ENCODE measurements around the gene ADCY9. TPM values are rescaled to one million over a fixed set of nuclear protein-coding genes. Genes with fewer than 3 reads are reported as not detected.

The ADCY9 gene
- polyA plus RNA-seq, 5 donors, result 8.9 to 13.8 (median 10.7) TPM

DNA sequence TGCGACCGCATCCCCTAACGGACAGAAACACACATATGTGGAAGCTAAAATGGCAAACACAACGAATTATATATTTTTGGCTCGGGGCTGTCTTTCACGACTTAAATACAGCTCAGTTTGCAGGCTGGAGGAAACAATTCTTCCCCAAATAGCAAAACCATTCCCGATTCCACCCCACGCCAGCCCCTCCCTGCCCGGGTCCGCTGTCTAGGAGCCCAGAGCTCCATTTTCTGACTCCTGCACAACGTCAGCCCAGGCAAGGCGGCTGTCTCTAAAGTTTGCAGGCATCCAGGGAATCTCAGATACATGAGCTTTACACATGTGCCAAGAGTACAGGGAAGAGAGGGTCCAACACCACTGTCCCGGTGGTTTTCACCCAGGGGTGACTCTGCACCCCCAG lies 110.5 kb downstream of the ADCY9 start:
- no peak for DNase-seq

DNA sequence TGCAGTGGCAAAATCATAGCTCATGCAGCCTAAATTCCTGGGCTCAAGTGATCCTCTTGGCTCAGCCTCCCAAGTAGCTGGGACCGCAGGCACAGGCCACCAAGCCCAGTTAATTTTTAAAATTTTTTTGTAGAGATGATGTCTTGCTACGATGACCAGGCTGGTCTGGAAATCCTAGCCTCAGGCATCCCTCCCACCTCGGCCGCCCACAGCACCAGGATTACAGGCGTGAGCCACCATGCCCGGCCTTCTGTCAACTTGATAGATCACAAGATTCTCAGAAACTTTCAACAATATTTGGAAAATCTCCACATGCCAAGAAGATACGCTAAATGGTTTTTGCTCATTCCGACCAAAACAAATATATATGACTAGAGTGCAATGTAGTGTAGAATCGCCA lies 111.0 kb downstream of the ADCY9 start:
- no peak for DNase-seq

DNA sequence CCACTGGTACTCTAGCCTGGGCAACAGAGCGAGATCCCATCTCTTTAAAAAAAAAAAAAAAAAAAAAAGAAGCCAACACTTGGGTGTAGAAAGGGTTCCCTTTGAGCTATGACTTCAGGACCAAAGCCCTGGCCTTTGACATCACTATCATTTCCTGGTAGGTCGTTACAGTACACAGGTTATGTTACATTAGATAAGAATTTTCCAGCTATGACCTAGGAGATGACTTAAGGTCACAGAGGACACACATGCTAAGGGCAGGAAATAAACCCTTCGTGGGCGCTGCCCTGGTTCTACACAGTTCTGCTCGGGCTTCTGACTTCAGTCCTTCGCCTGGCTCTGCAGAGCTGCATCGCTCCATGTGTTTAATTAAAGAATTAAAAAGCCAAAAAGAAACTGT lies 112.0 kb downstream of the ADCY9 start:
- DNase-seq, result no peak

DNA sequence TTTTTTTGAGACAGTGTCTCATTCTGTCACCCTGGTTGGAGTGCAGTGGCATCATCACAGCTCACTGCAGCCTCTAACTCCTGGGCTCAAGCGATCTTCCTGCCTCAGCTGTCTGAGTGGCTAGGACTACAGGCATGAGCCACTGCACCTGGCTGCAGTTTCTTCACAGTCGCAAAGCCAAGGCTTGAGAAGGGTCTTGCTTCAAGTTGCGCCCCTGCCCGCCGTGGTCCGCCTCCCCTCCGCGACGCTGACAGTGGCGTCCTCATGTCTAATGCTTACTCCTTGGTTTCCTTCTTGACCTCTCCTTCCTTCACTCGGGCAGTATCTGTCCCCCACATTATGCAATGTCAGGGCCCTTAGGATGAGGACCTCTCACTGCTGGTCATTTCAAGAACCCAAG lies 112.7 kb downstream of the ADCY9 start:
- no peak for DNase-seq

DNA sequence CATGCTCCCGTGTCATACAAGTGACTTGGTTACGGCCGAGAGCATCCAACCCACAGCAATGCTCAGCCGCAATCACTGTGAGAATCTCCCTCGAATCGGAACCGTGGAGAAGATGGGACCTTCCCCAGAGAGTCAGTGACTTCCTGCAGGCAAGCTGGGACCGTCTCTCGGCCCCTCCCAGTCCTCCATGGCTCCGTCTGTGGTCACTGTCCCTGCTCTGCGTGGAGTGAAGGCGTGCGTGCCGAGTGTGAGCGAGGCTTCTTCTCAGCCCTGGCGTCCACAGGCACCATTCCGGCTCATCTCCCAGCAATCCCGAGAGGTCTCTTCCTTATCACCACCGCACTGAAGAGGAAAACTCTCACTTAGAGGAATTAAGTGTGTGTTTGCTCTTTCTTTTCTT lies 113.1 kb downstream of the ADCY9 start:
- no peak for DNase-seq

DNA sequence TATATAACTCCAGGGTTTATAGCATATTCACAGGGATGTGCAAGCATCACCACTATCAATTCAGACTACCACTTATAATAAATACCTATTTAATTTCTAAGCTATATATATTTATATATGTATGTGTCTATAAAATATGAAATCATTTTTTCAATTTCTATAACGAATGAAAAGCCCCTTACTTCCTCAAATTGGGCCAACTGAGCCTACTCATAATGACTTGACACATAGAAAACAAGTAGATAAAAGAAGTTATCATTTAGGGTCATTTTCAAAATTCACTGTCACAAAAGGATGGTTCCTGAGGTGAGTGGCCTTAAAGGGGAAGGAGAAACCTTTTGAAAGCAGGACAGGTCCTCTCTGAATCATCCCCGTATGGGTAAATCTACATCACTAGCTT lies 114.1 kb downstream of the ADCY9 start:
- no peak for DNase-seq

- DNase-seq, result peak; percentile 68 to 75
These were observed 116.5 kb downstream of the ADCY9 start for GRCh38 chr16:3999479-4000325.

GRCh38 chr16:3998793-3999478 lies 117.3 kb downstream of the ADCY9 start:
- DNase-seq, result peak; percentile 42 to 60

- DNase-seq, result no peak
These were observed 118.9 kb downstream of the ADCY9 start for GRCh38 chr16:3997231-3997841.

DNA sequence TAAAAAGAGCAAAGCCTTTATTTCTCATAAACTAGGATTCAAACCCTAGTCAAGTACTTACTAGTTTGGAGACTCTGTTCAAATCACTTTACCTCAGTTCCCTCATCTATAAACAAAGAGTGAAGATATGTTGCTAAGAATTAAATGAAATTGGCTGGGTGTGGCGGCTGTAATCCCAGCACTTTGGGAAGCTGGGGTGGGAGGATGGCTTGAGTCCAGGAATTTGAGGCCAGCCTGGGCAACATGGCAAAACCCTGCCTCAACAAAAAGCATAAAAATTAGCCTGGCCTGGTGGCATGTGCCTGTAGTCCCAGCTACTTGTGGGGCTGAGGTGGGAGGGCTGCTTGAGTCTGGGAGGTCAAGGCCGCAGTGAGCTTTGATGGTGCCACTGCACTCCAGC lies 121.2 kb downstream of the ADCY9 start:
- no peak for DNase-seq

DNA sequence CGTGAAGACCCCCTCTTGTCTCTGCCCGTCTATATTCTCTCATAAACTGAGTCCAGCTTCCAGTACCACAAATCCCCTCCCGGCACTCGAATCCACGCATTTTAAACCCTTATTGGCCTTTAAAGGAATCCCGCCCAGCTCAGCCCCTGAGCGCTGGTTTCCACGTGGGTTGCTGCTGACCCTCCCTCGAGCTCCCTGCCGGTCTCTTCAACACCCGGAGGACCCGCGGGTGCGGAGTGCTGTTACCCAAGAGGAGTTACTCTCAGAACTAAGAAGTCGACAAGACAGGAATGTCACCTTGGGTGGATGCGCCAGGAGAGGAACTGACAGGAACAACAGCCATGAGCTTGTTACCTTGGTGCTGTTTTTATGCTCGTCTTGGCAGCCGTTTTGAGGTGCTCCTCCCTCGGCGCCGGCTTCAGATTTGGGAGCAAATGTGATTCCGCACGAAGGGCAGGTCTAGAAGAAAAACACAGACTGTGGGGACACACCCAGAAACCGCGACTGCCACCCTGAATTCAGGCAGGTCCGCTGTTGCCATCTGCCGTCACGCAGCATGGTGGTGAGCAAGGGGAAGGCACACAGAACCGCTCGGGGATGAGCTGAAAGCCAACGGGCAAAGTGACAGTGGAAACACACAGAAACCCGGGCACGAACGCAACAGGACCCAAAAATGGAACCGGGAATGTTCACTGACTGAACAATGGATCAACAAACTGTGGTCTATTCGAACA lies 123.0 kb downstream of the ADCY9 start:
- DNase-seq, result no peak

GRCh38 chr16:3992297-3993051 lies 123.8 kb downstream of the ADCY9 start:
- no peak for DNase-seq

- no peak for DNase-seq
These were observed 127.4 kb downstream of the ADCY9 start for GRCh38 chr16:3988824-3989223.

DNA sequence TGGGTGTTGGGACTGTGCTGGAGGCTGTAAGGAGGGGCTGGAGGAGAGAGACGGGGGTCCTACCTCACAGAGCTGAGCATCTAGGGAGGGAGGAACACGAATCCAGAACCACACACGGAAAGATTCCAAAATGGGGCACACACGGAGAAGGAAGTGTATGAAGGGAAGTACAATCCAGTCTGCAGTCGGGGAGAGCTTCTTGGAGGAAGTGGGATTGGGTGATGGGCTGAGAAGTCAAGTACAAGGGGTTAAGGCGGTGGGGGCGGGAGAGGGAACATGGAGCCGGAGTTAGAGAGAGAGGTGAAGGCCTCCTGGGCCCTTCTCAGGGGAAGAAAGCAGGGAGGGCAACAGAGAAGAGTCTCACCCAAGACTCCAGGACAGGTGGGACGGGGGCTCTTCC lies 128.2 kb downstream of the ADCY9 start:
- DNase-seq, result no peak

DNA sequence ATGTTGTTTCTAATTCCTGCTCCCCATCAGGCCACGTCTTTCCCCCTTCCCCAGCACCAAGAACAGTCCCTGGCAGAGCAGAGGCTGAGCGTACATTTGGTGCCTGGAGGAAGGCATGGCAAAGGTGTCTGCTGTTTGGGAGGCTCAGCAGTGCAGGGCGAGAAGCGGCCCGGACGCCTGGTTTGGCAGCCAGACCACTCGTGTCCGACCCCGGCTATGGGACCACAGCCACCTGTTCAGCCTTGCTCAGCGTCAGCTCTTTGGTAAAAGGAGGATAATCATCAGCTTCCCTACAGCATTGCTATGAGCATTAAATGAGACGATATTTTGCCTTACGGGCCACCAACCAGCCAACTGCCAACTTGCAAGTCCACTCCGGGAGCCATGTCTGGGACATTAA lies 129.0 kb downstream of the ADCY9 start:
- DNase-seq, result no peak

- no peak for DNase-seq
These were observed 130.1 kb downstream of the ADCY9 start for GRCh38 chr16:3986235-3986544.

- DNase-seq, result no peak
These were observed 131.9 kb downstream of the ADCY9 start for GRCh38 chr16:3984111-3985060.

- peak; percentile 52 to 57 for DNase-seq
These were observed 133.1 kb downstream of the ADCY9 start for GRCh38 chr16:3983081-3983520.

GRCh38 chr16:3982216-3982615 lies 134.0 kb downstream of the ADCY9 start:
- DNase-seq, result no peak

All from right lung (tissue), 5 donors.